PC-9 (cell line): Measurements from ENCODE around the gene PNISR. TPM values are rescaled to one million over a fixed set of nuclear protein-coding genes. Genes with fewer than 3 reads are reported as not detected.

Experiments used
- BruUV-seq: library from RNA; stranded (reverse); fragments of 400-500 nt; replicated peaks from 2 replicates; lab custom pipeline; 2021; lab: Mats Ljungman, UMichigan
- CTCF ChIA-PET: fragments of 300-600 bp; sonication (Branson Sonifier 250); formaldehyde crosslinking; loops from one replicate; lab custom pipeline; 2022; ENCODE audit warnings: antibody characterized with exemption; lab: Charles Lee
- POLR2A ChIA-PET: fragments of 300-600 bp; sonication (Branson Sonifier 250); formaldehyde crosslinking; loops from one replicate; lab custom pipeline; 2022; ENCODE audit warnings: antibody characterized with exemption; ENCODE audit not compliant: unreplicated experiment; lab: Charles Lee
- DNase-seq, 2 experiments: peaks; one replicate each; pipeline versions ENCODE4 v3.0.0 to v3.0.0-alpha.2; 2015 to 2022; ENCODE audit warnings: mixed read lengths in 1 of 2
- H2AFZ ChIP-seq: fragments of 200-600 bp; sonication (generic); 2 replicates; pipeline ENCODE4 v1.8.1; 2017; ENCODE audit warnings: antibody characterized with exemption
- H3F3A ChIP-seq: fragments of 200-600 bp; sonication (generic); 2 replicates; pipeline ENCODE4 v1.8.1; 2017; ENCODE audit warnings: antibody characterized with exemption, mild to moderate bottlenecking, low read depth; ENCODE audit not compliant: insufficient read depth
- H3K27ac ChIP-seq: fragments of 200-600 bp; sonication (generic); 2 replicates; pipeline ENCODE4 v1.6.1; 2016; ENCODE audit warnings: mixed run types
- H3K27me3 ChIP-seq: fragments of 200-600 bp; sonication (generic); 2 replicates; pipeline ENCODE4 v1.6.1; 2016; ENCODE audit warnings: low read depth, mixed run types; ENCODE audit not compliant: insufficient read depth
- H3K36me3 ChIP-seq: fragments of 200-600 bp; sonication (generic); 2 replicates; pipeline ENCODE4 v1.6.1; 2016; ENCODE audit warnings: low read depth, mixed run types
- H3K4me1 ChIP-seq: fragments of 200-600 bp; sonication (generic); replicated peaks from 2 replicates; pipeline ENCODE4 v1.6.1; 2016; ENCODE audit warnings: mixed run types; ENCODE audit not compliant: insufficient read depth
- H3K4me2 ChIP-seq: fragments of 200-600 bp; sonication (generic); 2 replicates; pipeline ENCODE4 v1.6.1; 2017; ENCODE audit warnings: mixed run types
- H3K4me3 ChIP-seq: fragments of 200-600 bp; sonication (generic); 2 replicates; pipeline ENCODE4 v1.6.1; 2016; ENCODE audit warnings: mixed run types
- H3K79me2 ChIP-seq: fragments of 200-600 bp; sonication (generic); 2 replicates; pipeline ENCODE4 v1.6.1; 2017; ENCODE audit warnings: low read depth, mixed run types
- H3K9me2 ChIP-seq: fragments of 200-600 bp; sonication (generic); 2 replicates; pipeline ENCODE4 v1.8.1; 2017; ENCODE audit warnings: mild to moderate bottlenecking; ENCODE audit not compliant: insufficient read depth
- H3K9me3 ChIP-seq: fragments of 200-600 bp; sonication (generic); 2 replicates; pipeline ENCODE4 v1.8.1; 2016; ENCODE audit warnings: low read depth; ENCODE audit not compliant: insufficient read depth
- H4K20me1 ChIP-seq: fragments of 200-600 bp; sonication (generic); 2 replicates; pipeline ENCODE4 v1.8.1; 2017; ENCODE audit not compliant: insufficient read depth
- EZH2 ChIP-seq: fragments of 200-600 bp; sonication (generic); IDR thresholded peaks from 2 replicates; pipeline ENCODE4 v1.8.0; 2017; ENCODE audit warnings: antibody characterized with exemption, low read depth
- intact Hi-C: fragments of 100-400 bp; cut with micrococcal nuclease; formaldehyde crosslinking; loops from one replicate; pipeline ENCODE4 v1.10.0; 2022; ENCODE audit not compliant: unreplicated experiment
- total RNA-seq: library from RNA; stranded (reverse); gene quantifications from 2 replicates; pipeline ENCODE4 v1.2.3, GENCODE V29; 2021
- TF ChIP-seq, protein P1 (sequence below): fragments of 200-600 bp; sonication (generic); conservative IDR thresholded peaks from 2 replicates; pipeline ENCODE4 v1.6.1; 2017; ENCODE audit warnings: mixed run types, antibody characterized with exemption, mild to moderate bottlenecking, moderate library complexity

Gene PNISR
- total RNA-seq, 1 experiment from 2014 or later, result 110 TPM

DNA sequence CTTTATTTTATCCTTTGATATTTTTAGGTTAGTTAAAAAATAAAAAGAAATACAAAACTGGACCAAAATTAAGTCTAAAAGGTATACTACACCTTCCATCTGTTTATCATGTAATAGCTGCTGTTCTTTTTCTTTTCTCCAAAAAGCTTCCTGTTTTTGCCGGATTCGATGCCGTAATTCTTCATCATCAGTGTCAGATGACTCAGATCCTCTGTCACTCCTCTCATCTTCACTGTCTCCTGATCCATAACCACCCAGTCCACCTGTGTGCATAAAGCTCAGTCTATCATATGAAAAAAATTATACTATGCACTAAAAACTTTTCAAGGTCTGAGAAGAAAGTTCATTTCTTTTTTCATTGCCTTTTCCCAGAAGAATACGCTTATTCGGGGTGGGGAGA lies 22.7 kb downstream of the PNISR start:
- ChIA-PET POLR2A (interaction anchor here (0.6 kb wide), 2 partner anchors 98 to 123 kb away, joined by 3 to 5 read pairs; no protein-coding TSS in a partner anchor), CTCF (no interaction called here)
- Histone ChIP-seq H2AFZ (no peak overlapping the region), H3K79me2 (no peaks in the 10 kb centered on the region), H3K9me3 (no peaks in the 10 kb centered on the region), H3K27ac (no peak overlapping the region), H3F3A (peaks cover 15% of the 10 kb centered on the region), H3K9me2 (no peaks in the 10 kb centered on the region), H3K4me1 (no peaks in the 10 kb centered on the region), H3K4me2 (no peak overlapping the region), H3K27me3 (no peaks in the 10 kb centered on the region), H4K20me1 (peaks cover 4% of the 10 kb centered on the region; the same call in 1 of the 2 replicates), H3K36me3 (peaks cover 55% of the 10 kb centered on the region), H3K4me3 (no peak overlapping the region)
- no peak for DNase-seq
- no peak for TF ChIP-seq EZH2
- TF ChIP-seq, protein P1, sequence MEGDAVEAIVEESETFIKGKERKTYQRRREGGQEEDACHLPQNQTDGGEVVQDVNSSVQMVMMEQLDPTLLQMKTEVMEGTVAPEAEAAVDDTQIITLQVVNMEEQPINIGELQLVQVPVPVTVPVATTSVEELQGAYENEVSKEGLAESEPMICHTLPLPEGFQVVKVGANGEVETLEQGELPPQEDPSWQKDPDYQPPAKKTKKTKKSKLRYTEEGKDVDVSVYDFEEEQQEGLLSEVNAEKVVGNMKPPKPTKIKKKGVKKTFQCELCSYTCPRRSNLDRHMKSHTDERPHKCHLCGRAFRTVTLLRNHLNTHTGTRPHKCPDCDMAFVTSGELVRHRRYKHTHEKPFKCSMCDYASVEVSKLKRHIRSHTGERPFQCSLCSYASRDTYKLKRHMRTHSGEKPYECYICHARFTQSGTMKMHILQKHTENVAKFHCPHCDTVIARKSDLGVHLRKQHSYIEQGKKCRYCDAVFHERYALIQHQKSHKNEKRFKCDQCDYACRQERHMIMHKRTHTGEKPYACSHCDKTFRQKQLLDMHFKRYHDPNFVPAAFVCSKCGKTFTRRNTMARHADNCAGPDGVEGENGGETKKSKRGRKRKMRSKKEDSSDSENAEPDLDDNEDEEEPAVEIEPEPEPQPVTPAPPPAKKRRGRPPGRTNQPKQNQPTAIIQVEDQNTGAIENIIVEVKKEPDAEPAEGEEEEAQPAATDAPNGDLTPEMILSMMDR, result no peak
- no TSS peak for BruUV-seq
- intact Hi-C loops, result no loop called here

DNA sequence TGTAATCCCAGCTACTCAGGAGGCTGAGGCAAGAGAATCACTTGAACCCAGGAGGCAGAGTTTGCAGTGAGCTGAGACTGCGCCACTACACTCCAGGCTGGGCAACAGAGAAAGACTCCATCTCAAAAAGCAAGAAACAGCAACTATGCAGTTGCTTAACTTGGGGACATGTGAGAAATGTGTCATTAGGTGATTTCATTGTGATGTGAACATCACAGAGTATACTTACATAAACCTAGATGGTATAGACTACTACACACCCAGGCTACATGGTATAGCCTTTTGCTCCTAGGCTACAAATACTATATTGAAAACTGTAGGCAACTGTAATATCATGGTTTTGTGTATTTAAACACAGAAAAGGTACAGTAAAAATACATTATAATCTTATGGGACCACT lies 27.8 kb downstream of the PNISR start:
- H3K4me2 ChIP-seq, result no peak overlapping the region
- TF ChIP-seq, protein P1, result no peak
- TF ChIP-seq EZH2, result no peak
- CTCF ChIA-PET, result no interaction called here
- intact Hi-C loops, result no loop called here
- peaks cover 22% of the 10 kb centered on the region; the same call in 1 of the 2 replicates for H3F3A ChIP-seq
- peaks cover 22% of the 10 kb centered on the region for H3K36me3 ChIP-seq
- H3K27ac ChIP-seq, result no peak overlapping the region
- POLR2A ChIA-PET, result no interaction called here
- H3K79me2 ChIP-seq, result peaks cover 8% of the 10 kb centered on the region; the same call in 1 of the 2 replicates
- DNase-seq, result no peak
- BruUV-seq, result no TSS peak
- H3K9me2 ChIP-seq, result no peaks in the 10 kb centered on the region
- H3K4me1 ChIP-seq, result peaks cover 10% of the 10 kb centered on the region; the same call in 1 of the 2 replicates
- no peaks in the 10 kb centered on the region for H3K27me3 ChIP-seq
- no peak overlapping the region for H3K4me3 ChIP-seq
- H2AFZ ChIP-seq, result no peak overlapping the region
- H3K9me3 ChIP-seq, result no peaks in the 10 kb centered on the region
- H4K20me1 ChIP-seq, result no peaks in the 10 kb centered on the region

- TF ChIP-seq EZH2, result no peak
- TF ChIP-seq, protein P1, result no peak
- intact Hi-C loops, result loop anchor here (1.0 kb wide), 2 partner anchors 31 to 45 kb away; partner anchors contain the start of genes FAXC and PNISR
- Histone ChIP-seq H3F3A (peaks cover 16% of the 10 kb centered on the region; the same call in 1 of the 2 replicates), H3K9me3 (no peaks in the 10 kb centered on the region), H3K4me3 (peak within 1 kb of the TSS; percentile 96), H2AFZ (peak within 1 kb of the TSS; percentile 100), H4K20me1 (no peaks in the 10 kb centered on the region), H3K27ac (peak within 1 kb of the TSS; percentile 76), H3K4me1 (peaks cover 10% of the 10 kb centered on the region; the same call in 1 of the 2 replicates), H3K27me3 (no peaks in the 10 kb centered on the region), H3K4me2 (peak within 1 kb of the TSS; percentile 98), H3K9me2 (no peaks in the 10 kb centered on the region), H3K36me3 (peaks cover 6% of the 10 kb centered on the region; the same call in 1 of the 2 replicates), H3K79me2 (peaks cover 11% of the 10 kb centered on the region; the same call in 1 of the 2 replicates)
- CTCF ChIA-PET, result interaction anchor here (0.7 to 0.9 kb wide), 3 partner anchors 59 to 466 kb away, joined by 4 to 9 read pairs (median 6); no protein-coding TSS in a partner anchor
- TSS peak; percentile 83 for BruUV-seq
- POLR2A ChIA-PET, result interaction anchor here (0.6 to 0.9 kb wide), 4 partner anchors 15 to 174 kb away, joined by 3 to 47 read pairs (median 6); partner anchors contain the start of gene PNISR
- DNase-seq, result peak; percentile 70 to 73
These were observed 31.2 kb downstream of the PNISR start, which contains the start of gene COQ3 for GRCh38 chr6:99393698-99394531. Gene COQ3 (minus strand): TSS chr6:99394195. CDS start chr6:99394179, 16 bp downstream.
